Measurements from ENCODE around the gene YIPF2. TPM values are rescaled to one million over a fixed set of nuclear protein-coding genes. Genes with fewer than 3 reads are reported as not detected.
"Not testable (repeated sequence)": the region's sequence is repeated elsewhere in the genome, so short reads cannot be mapped to it uniquely, and the experiment has no call there.

Gene YIPF2
- total RNA-seq, 1 donor from 2014 or later, result 57.9 TPM

DNA sequence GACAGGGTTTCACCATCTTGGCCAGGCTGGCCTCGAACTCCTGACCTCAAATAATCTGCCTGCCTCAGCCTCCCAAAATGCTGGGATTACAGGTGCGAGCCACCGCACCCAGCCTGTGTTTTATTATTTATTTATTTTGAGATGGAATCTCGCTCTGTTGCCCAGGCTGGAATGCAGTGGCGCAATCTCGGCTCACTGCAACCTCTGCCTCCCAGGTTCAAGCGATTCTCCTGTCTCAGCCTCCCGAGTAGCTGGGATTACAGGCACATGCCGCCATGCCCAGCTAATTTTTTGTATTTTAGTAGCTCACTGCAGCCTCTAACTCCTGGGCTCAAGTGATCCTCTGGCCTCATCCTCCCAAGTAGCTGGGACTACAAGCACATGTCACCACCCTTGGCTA, 50.8 kb downstream of the YIPF2 start:
- DNase-seq (ENCODE audit: low read depth), result not testable (repeated sequence)

DNA sequence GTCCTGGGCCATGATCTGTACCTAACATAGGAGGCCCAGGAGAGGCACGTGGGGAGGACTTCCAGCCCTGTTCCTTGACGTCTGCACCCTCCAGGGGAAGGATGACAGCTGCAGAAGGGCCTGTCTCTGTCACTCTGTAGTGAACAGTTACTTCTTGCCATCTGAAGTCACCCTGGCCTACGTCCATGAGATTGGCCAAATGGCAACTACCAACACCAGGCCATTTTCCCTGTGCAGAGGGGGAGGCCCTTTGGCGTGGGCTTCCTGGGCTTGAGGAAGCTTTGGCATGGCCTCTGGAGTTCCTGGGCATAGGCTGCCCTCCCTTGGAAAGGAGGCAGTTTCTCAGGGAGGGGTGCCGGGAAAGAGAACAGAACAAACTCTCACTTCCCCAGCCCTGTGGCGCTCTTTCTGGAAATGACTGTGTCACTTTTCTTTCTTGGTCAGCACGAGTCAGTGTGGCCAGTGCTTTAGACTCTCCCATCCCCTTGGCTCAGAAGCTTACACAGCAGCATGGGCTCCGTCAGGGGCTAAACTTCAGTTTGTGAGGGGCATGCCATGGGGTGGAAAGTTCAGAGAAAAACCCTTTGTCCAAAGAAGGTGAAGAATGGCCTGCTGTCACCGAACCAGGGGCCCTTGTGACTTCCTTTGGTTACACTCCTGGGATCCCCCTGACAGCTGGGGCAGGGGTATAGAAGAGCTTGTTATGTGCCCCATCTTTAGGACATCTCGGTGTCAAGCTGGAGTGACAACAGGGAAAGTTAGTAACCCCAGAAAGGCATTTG, 51.8 kb downstream of the YIPF2 start:
- peak; percentile 87 for DNase-seq (ENCODE audit: low read depth)

DNA sequence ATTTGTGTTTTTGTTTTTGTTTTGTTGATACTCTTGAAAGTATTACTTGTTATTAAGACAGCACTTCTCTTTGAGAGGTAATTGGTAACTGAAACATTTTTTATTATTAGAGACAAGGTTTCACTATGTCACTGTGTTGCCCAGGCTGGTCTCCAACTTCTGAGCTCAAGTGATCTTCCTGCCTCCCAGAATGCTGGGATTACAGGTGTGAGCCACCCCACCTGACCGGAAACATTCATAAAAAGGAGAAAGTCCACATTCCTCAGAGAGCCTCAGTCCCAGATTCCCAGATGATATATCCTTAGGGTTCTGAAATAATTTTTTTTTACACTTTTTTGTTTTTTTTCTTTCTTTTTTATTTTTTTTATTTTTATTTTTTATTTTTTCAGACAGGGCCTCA, 54.4 kb downstream of the YIPF2 start:
- DNase-seq (ENCODE audit: low read depth), result no peak

DNA sequence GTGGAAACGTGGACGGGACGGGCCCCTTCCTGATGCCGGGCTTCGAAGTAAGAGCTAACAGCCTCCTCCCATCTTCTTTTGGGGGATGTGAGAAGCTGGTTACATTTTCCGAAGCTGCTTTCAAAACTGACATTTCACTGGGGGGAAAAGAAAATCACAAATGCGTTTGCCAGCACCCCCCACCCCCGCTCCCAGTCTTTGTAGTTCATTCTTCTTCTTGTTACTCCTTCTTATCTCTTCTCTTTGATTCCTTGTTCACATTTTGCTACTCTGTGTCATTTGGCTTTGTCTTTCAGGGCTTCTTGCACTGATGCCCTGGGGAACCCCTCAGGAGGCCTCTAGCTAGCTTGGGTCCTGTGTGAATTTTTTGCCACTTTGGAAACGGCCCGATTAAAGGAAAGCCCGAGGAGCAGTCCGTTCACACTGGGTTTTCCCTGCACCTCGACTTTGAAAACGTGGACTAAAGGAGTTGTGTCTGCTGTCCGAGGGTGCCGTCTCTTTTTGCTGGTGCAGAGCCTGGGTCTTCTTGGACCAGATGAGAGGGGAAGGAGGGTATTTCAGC, 55.8 kb downstream of the YIPF2 start:
- peak; percentile 17 for DNase-seq (ENCODE audit: low read depth)

Other genes with a start within 250 kb of the YIPF2 start
- 40.5 and 43.1 TPM in 2 replicates for gene QTRT1, start 227.2 kb downstream of the YIPF2 start, total RNA-seq
- 64.8 and 71.8 TPM in 2 replicates for gene DNM2, start 210.6 kb downstream of the YIPF2 start, total RNA-seq
- gene TMED1, start 92.4 kb downstream of the YIPF2 start, total RNA-seq, result 84.8 and 87.4 TPM in 2 replicates
- 0.21 and 1.1 TPM in 2 replicates for gene C19orf38, start 80.2 kb downstream of the YIPF2 start, total RNA-seq
- gene CARM1, start 57.1 kb downstream of the YIPF2 start, total RNA-seq, result 37.1 and 42.6 TPM in 2 replicates
- 33.8 and 44.3 TPM in 2 replicates for gene TIMM29, start 172 bp upstream of the YIPF2 start, total RNA-seq
- 80.2 and 89.3 TPM in 2 replicates for gene SMARCA4, start 32.4 kb upstream of the YIPF2 start, total RNA-seq
- 80.0 and 152 TPM in 2 replicates for gene LDLR, start 160.8 kb upstream of the YIPF2 start, total RNA-seq
- gene SPC24, start 227.1 kb upstream of the YIPF2 start, total RNA-seq, result 2.4 and 2.5 TPM in 2 replicates

All from myocyte (in vitro differentiated cells).